Smooth muscle cell of the brain vasculature (primary cell): ENCODE data around the gene CAMP.

Experiments
- DNase-seq: peaks from one replicate; pipeline ENCODE4 v3.0.0-alpha.2; 2012; ENCODE audit warnings: low read depth, low spot score

CAMP gene

GRCh38 chr3:48214225-48214624 is 9.1 kb upstream of the CAMP start:
- DNase-seq, result no peak

GRCh38 chr3:48215019-48215418 is 8.3 kb upstream of the CAMP start:
- DNase-seq, result no peak

DNA sequence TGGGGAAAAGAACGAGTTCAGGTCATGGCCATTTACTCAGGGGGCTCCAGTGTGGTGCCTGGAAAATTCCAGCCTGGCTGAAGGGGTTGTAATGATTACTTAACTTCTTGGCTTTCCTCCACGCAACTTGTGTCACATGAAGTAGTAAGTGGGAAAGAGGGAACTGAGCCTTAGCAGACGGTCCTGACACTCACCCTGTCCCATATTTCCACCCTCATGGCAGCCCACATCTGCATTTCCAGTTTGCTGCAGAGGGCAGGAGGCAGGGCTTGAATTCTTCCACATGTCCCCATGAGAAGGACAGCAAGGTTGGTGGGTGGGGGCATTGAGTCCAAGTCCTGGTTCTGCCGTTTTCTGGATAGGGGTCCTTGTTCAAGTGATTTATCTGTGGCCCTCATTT is 7.8 kb upstream of the CAMP start:
- DNase-seq, result no peak

GRCh38 chr3:48215876-48216275 is 7.4 kb upstream of the CAMP start:
- DNase-seq, result no peak

GRCh38 chr3:48217449-48217848 is 5.8 kb upstream of the CAMP start:
- DNase-seq, result no peak

- DNase-seq, result no peak
These were observed 4.8 kb upstream of the CAMP start for GRCh38 chr3:48218537-48218936.

DNA sequence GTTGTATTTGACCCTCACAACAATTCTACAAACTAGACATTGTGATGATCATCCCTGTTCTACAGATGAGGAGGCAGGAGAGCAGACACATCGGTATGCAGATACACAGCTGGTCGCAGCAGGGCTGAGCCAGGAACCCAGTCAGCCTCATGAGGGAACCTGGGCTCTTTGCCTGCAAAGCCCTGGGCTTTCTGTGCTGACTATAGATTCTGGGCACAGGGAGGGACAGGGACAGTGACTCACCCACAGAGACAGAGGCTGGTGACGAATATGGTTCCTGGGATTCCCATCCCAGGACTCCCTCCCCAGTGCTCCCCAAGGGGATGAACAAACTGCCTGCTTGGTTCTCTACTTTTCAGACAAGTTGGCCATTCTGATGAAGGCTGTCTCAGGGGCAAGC is 3.8 kb upstream of the CAMP start:
- DNase-seq, result no peak

DNA sequence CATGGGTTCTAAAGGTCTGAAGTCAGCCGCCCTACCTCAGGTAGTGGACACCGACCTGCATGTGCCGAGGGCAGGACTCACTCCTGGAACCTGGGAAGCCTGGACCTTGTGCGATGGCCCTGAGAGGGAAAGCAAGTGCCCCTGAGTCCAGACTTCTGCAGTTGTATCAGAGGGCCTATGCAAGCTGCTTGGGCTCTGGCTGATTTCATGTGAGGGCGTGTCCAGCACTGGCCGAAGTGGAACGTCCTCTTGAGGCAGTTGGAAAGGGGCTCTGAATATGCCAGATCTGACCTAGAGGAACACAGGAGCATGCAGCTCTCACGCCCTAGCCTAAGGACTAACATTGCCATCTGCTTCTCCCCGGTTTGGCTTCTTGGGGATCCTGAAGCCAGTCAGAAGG is 2.5 kb upstream of the CAMP start:
- no peak for DNase-seq

- no peak for DNase-seq
These were observed 2.3 kb downstream of the CAMP start for GRCh38 chr3:48225587-48225986.

GRCh38 chr3:48226939-48227338 is 3.6 kb downstream of the CAMP start:
- no peak for DNase-seq

DNA sequence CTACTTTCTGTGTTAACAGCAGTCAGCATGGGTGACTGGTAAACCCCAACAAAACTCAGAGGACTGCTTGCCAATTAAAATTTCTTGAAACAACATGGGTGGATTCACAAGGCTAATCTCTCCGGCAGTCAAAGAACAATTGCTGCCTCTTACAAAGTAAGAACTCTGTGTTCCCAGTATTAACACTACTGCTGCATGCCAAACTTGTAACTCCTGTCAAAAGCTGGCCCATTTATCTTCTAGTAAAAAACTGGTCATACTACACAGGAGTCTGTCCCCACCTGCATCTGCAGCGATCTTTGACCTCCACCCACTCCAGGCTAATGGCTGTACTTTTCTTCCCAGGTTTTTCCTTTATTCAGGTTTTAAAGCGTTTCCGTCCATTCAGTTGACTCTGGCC is 8.9 kb downstream of the CAMP start:
- no peak for DNase-seq

DNA sequence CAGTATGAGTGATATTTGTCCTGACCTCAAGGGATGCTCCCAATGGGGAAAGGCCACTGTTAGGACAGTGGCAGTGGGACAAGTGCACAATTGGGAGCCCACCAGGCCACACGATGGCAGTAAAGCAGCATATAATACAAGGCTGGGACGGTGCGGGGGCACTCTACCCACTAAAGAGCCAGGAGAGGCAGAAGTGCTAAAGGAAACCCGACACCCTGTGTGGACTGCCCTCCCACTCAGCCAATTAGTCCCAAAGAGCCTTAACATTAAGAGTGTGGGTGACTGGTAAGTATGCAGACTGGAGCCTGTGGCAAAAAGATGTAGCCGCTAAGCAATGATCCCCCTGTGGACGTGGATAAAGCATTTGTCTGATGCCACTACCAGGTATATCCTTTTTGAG is 9.4 kb downstream of the CAMP start:
- no peak for DNase-seq

DNA sequence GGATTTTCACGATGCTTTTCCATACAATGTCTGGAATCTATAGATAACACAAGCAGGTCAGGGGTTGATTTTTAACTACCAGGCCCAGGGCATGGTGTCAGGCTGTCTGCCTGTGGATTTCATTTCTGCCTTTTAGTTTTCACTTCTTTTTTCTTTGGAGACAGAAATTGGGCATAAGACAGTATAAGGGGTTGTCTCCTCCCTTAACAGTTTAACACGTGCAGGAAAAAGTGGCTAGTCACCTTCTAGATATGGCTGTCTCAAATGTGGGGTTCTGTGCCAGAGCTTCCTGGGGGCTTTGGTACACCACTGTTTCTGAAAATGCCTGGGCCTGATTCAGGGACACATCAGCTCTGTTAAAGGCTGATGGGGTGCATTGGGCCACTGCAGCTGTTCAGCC is 10.2 kb downstream of the CAMP start:
- DNase-seq, result no peak

- DNase-seq, result no peak
These were observed 13.2 kb downstream of the CAMP start for GRCh38 chr3:48236531-48236930.

DNA sequence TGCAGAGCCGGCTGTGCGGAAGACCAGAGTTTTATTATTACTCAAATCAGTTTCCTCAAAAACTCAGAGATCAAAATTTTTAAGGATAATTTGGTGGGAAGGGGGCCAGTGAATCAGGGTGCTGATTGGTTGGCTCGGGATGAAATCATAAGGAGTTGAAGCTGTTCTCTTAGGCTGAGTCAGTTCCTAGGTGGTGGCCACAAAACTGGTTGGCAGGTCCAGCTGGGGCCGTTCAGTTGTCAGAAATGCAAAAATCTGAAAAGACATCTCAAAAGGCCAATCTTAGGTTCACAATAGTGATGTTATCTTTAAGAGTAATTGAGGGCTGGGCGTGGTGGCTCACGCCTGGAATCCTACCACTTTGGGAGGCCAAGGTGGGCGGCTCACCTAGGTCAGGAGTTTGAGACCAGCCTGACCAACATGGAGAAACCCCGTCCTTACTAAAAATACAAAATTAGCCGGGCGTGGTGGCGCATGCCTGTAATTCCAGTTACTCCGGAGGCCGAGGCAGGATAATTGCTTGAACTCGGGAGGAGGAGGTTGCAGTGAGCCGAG is 15.3 kb downstream of the CAMP start:
- DNase-seq, result no peak

DNA sequence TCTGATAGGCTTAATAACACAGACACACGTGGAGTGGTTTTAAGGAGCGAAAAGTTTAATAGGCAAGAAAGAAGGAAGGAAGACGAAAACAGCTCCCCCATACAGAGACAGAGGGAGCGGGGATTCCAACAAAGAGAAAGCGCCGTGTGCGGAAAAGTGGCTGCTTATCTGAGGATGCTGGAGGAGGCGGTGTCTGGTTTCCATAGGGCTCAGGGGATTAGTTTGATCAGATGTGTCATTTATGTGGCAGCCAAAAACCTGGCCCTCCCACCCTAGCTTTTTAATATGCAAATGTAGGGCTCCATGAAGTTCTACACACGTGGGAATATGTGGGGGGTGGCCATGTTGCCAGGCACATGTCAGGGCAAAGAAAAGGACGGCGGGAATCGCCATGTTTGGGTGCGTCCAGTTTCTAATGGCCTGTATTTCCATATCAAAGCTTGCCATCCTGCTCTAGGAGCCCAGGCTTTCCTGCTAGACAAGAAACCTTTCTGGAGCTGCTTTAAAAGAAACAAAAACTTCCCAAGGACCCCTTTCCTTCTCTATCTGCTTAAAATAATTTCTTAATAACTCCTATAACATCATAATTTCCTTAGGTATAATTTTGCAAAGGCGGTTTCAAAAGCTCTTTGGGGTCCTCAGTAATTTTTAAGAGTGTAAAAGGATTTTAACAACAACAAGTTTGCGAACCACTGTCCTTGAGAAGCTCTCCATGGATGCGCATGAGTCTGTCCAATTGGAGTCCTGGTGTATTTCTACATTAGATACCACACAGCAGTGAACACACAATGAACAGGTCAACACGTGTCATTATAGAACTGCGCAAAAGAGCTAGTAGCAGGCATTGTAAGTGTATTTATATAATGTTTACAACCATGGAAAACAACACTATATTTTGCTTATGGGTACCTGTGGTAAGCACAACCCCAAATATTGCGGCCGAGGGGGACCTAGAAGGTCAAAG is 17.0 kb downstream of the CAMP start:
- no peak for DNase-seq

DNA sequence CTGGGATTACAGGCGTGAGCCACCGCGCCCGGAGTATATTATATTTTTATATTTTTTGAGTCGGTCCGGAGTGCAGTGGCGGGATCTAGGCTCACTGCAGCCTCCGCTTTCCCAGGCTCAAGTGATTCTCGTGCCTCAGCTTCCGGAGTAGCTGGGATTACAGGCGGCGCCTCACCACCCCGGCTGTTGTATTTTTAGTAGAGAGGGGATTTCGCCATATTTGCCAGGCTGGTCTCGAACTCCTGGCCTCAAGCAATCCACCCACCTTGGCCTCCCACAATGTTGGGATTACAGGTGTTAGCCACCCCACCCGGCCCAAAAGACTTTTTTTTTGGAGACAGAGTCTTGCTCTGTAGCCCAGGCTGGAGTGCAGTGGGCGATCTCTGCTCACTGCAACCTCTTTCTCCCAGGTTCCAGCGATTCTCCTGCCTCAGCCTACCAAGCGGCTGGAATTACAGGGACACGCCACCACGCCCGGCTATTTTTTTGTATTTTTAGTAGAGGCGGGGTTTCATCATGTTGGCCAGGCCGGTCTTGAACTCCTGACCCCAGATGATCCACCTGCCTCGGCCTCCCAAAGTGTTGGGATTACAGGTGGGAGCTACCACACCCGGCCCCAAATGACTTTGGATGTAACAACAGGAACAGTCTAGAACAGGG is 18.6 kb downstream of the CAMP start:
- no peak for DNase-seq

DNA sequence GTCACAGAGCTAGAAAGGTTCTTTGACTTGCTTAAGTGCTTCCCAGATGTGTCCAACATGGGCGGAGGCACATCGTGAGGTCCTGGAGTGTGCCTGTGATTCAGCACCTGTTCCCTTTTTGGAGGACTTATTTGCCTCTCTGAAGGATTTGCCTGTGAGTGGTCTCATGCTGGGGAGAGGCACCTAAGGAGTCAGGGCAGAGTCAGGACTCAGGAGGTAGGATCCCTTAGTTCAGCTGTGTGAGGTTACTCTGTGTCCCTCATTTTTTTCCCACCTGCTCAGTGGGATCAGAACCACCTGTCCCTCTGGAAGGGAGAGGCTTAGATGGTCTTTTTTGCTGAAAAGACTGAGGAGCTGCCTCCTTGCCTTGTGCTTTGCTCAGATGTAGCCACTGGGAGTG is 20.6 kb downstream of the CAMP start:
- no peak for DNase-seq

DNA sequence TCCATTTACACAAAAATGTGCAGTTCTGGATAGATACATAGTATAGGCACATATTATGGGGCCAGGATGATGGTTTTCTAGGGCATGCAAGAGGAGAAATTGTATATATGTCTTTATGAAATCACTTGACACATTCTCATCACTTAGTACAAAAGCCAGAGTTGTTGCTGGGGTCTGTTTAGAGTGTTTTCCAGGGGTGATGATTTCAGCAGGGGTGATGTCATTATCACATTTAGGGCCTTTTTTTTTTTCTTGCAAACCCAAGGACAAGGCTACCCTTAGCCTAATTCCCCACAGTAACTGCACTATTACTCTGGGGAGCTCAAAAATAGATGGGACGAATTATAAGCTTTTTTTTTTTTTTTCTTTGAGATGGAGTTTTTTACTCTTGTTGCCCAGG is 21.2 kb downstream of the CAMP start:
- no peak for DNase-seq

GRCh38 chr3:48245136-48245535 is 21.8 kb downstream of the CAMP start:
- no peak for DNase-seq

- no peak for DNase-seq
These were observed 24.1 kb downstream of the CAMP start for GRCh38 chr3:48247401-48247811.

- no peak for DNase-seq
These were observed 25.0 kb downstream of the CAMP start for GRCh38 chr3:48248095-48248850.
